Testis (tissue), 2 donors: Measurements from ENCODE around the gene TMEM18.

Source experiments
- CTCF ChIP-seq, 3 experiments: fragments of 450-650 bp in 2 of 3; fragments of 200-600 bp in 1 of 3; sonication (generic) in 1 of 3; IDR thresholded peaks; one replicate each; pipeline ENCODE4 v1.5.1; 2016 to 2019; ENCODE audit warnings: antibody characterized with exemption in 3 of 3, mild to moderate bottlenecking in 2 of 3, moderate library complexity in 1 of 3
- POLR2A ChIP-seq: fragments of 450-650 bp; IDR thresholded peaks from one replicate; pipeline ENCODE4 v1.6.1; 2017; ENCODE audit warnings: antibody characterized with exemption, mild to moderate bottlenecking, moderate library complexity

GRCh38 chr2:671787-672605 lies 5.2 kb downstream of the TMEM18 start:
- TF ChIP-seq CTCF (IDR thresholded peaks at IDR 0.05) (no peak), POLR2A (no peak)
